PC-9 (cell line): ENCODE results near the gene NLRP4.

ENCODE experiments used
- EZH2 ChIP-seq: fragments of 200-600 bp; sonication (generic); IDR thresholded peaks from 2 replicates; pipeline ENCODE4 v1.8.0; 2017; ENCODE audit warnings: antibody characterized with exemption, low read depth
- TF ChIP-seq, protein P1 (sequence below): fragments of 200-600 bp; sonication (generic); conservative IDR thresholded peaks from 2 replicates; pipeline ENCODE4 v1.6.1; 2017; ENCODE audit warnings: mixed run types, antibody characterized with exemption, mild to moderate bottlenecking, moderate library complexity

DNA sequence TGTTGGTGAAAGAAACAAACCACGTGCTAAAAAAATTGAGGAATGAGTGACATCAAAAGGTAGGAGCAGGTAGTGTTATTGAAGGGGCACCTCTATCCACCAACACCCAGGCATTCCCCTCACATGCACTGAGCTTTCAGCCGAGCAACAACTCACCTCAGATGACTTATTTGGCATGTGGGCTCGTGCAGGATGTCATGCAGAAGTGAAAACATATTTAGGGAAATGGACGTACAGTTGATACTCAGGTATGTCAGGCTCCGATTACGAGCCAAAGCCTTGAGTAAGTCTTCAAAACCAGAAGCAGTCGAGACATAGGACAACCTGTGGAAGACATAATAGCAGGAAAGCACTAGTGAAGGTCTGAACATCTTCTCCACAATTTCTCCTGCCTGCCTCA is 34.9 kb upstream of the NLRP4 start:
- TF ChIP-seq, protein P1, sequence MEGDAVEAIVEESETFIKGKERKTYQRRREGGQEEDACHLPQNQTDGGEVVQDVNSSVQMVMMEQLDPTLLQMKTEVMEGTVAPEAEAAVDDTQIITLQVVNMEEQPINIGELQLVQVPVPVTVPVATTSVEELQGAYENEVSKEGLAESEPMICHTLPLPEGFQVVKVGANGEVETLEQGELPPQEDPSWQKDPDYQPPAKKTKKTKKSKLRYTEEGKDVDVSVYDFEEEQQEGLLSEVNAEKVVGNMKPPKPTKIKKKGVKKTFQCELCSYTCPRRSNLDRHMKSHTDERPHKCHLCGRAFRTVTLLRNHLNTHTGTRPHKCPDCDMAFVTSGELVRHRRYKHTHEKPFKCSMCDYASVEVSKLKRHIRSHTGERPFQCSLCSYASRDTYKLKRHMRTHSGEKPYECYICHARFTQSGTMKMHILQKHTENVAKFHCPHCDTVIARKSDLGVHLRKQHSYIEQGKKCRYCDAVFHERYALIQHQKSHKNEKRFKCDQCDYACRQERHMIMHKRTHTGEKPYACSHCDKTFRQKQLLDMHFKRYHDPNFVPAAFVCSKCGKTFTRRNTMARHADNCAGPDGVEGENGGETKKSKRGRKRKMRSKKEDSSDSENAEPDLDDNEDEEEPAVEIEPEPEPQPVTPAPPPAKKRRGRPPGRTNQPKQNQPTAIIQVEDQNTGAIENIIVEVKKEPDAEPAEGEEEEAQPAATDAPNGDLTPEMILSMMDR: no peak
- no peak for TF ChIP-seq EZH2
